Adrenal gland (tissue), 12 donors: ENCODE data around the gene IGSF11. TPM values are rescaled to one million over a fixed set of nuclear protein-coding genes. Genes with fewer than 3 reads are reported as not detected.

Experiments used
- DNase-seq, 7 donors: peaks; one replicate each; pipeline ENCODE4 v3.0.0-alpha.2; 2019 to 2020
- H3K27ac ChIP-seq, 5 donors: fragments of 200-600 bp; sonication (generic) in 4 of 5; 1 replicate in 3 of 5; 2 replicates in 2 of 5; pipeline versions ENCODE4 v1.5.1 to v1.8.0; 2016 to 2020; ENCODE audit warnings: mild to moderate bottlenecking in 1 of 5
- H3K27me3 ChIP-seq: fragments of 200-600 bp; 2 replicates; pipeline ENCODE4 v1.8.0; 2021
- H3K36me3 ChIP-seq, 2 donors: fragments of 200-600 bp; replicated peaks in 1 of 2; 1 replicate in 1 of 2; 2 replicates in 1 of 2; pipeline versions ENCODE4 v1.5.1 to v1.8.0; 2018 to 2022
- H3K4me1 ChIP-seq, 2 donors: fragments of 200-600 bp; replicated peaks in 1 of 2; 1 replicate in 1 of 2; 2 replicates in 1 of 2; pipeline versions ENCODE4 v1.5.1 to v1.8.0; 2018 to 2021
- H3K4me3 ChIP-seq, 4 donors: fragments of 200-600 bp; sonication (generic) in 3 of 4; one replicate each; pipeline ENCODE4 v1.5.1; 2016 to 2018
- H3K9me3 ChIP-seq, 3 donors: fragments of 200-600 bp; sonication (generic) in 1 of 3; replicated peaks in 1 of 3; 1 replicate in 2 of 3; 2 replicates in 1 of 3; pipeline versions ENCODE4 v1.5.1 to v1.8.0; 2016 to 2021
- POLR2A ChIP-seq, 2 donors: fragments of 450-650 bp; IDR thresholded peaks; one replicate each; pipeline ENCODE4 v1.6.1; 2017; ENCODE audit warnings: antibody characterized with exemption in 2 of 2, mild to moderate bottlenecking in 2 of 2, moderate library complexity in 1 of 2
- WGBS, 4 donors: extraction: QIAGEN DNeasy Blood & Tissue Kit in 2 of 4; methylation state at CpG; one replicate each; pipeline versions ENCODE4 v1.1.5 to v1.1.7; 2013 to 2017; 5-methylcytosine and 5-hydroxymethylcytosine counted together
- intact Hi-C, 2 donors: fragments of 100-400 bp; cut with DNase I; formaldehyde crosslinking; loops; one replicate each; pipeline versions ENCODE4 v1.14.1 to v1.15.0; 2022 to 2023
- polyA plus RNA-seq, 3 donors: library from polyadenylated mRNA; stranded (reverse); fragments of 200-250 nt in 2 of 3; fragments of 350-450 nt in 1 of 3; fragmentation: Illumina TruSeq in 1 of 3; extraction: RNeasy Lipid Tissue Mini Kit (QIAGEN cat#74804) in 1 of 3; gene quantifications; one replicate each; pipeline ENCODE4 v1.2.3, GENCODE V29; 2013 to 2014
- total RNA-seq, 9 donors: library from RNA; depleted of rRNA in 4 of 9; stranded (reverse); fragments of >200 nt in 4 of 9; fragments of 120-200 nt in 1 of 9; fragmentation: NEBNext Ultra II Directional in 1 of 9; extraction: Animal tissue kit (Norgen Biotek cat#: 25700) in 1 of 9; gene quantifications; one replicate each; pipeline versions ENCODE4 v1.1.0 to v1.2.4, GENCODE V29; 2013 to 2023
- TF ChIP-seq, protein P1 (sequence below), 6 experiments: fragments of 450-650 bp in 4 of 6; fragments of 200-600 bp in 2 of 6; sonication (generic) in 1 of 6; IDR thresholded peaks; 1 replicate in 5 of 6; 2 replicates in 1 of 6; pipeline versions ENCODE4 v1.5.1 to v1.8.0; 2016 to 2021; ENCODE audit warnings: antibody characterized with exemption in 6 of 6, mild to moderate bottlenecking in 2 of 6, moderate library complexity in 1 of 6
- donor health status: healthy with polysubstance abuse.
- donor health status: Bipolar disorder and iron deficiency.
- donor health status: DM: yes; HTN: yes; CAD: no.
- donor health status: DM: no; HTN: no; CAD: no.
- donor health status: DM: no; HTN: no; CAD: no.
- donor health status: DM: yes; HTN: yes; CAD: no.

The IGSF11 gene
- total and polyA plus RNA-seq, 12 donors, result 4.1 to 31.3 (median 16.5) TPM

DNA sequence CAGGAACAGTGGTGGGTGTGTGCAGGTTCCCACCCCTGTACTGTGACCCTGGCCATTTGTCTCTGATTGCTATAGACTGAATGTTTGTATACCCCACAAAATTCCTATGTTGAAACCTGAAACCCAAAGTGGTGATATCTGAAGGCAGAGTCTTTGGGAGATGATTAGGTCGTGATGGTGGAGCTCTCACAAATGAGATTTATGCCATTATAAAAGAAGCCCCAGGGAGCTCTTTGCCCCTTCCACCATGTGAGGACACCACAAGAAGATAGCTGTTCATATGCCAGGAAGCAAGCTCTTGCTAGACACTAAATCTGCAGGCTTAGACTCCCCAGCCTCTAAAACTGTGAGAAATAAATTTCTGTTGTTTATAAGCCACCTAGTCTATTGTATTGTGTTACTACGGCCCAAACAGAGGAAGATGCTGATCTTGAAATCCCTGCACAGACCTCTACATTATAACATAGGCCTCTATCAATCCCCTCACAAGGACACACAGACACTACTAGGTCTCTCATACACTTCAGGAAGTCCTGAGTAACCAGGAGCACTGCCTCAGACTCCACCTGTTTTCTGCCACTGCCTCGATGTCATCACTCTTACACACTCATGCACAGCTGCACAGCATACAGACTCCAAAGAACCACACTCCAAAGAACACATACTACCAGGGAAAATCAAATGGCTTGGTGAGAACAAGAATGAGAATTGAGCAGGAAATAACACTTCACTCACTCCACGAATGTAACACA lies 14.7 kb downstream of the IGSF11 start:
- WGBS, 4 donors, result 50 to 71% (median 61%) methylated on average over 4 of the region's 4 CpGs
- Histone ChIP-seq H3K9me3 (no peaks in the 10 kb centered on the region), H3K4me3 (no peak overlapping the region), H3K27me3 (no peaks in the 10 kb centered on the region), H3K36me3 (no peaks in the 10 kb centered on the region), H3K27ac (no peak overlapping the region), H3K4me1 (peaks cover 6 to 7% of the 10 kb centered on the region in 2 donors)
- no peak for DNase-seq
- intact Hi-C loops, result no loop called here
- TF ChIP-seq, protein P1, sequence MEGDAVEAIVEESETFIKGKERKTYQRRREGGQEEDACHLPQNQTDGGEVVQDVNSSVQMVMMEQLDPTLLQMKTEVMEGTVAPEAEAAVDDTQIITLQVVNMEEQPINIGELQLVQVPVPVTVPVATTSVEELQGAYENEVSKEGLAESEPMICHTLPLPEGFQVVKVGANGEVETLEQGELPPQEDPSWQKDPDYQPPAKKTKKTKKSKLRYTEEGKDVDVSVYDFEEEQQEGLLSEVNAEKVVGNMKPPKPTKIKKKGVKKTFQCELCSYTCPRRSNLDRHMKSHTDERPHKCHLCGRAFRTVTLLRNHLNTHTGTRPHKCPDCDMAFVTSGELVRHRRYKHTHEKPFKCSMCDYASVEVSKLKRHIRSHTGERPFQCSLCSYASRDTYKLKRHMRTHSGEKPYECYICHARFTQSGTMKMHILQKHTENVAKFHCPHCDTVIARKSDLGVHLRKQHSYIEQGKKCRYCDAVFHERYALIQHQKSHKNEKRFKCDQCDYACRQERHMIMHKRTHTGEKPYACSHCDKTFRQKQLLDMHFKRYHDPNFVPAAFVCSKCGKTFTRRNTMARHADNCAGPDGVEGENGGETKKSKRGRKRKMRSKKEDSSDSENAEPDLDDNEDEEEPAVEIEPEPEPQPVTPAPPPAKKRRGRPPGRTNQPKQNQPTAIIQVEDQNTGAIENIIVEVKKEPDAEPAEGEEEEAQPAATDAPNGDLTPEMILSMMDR (IDR thresholded peaks at IDR 0.05), result no peak
- no peak for TF ChIP-seq POLR2A (IDR thresholded peaks at IDR 0.05)

DNA sequence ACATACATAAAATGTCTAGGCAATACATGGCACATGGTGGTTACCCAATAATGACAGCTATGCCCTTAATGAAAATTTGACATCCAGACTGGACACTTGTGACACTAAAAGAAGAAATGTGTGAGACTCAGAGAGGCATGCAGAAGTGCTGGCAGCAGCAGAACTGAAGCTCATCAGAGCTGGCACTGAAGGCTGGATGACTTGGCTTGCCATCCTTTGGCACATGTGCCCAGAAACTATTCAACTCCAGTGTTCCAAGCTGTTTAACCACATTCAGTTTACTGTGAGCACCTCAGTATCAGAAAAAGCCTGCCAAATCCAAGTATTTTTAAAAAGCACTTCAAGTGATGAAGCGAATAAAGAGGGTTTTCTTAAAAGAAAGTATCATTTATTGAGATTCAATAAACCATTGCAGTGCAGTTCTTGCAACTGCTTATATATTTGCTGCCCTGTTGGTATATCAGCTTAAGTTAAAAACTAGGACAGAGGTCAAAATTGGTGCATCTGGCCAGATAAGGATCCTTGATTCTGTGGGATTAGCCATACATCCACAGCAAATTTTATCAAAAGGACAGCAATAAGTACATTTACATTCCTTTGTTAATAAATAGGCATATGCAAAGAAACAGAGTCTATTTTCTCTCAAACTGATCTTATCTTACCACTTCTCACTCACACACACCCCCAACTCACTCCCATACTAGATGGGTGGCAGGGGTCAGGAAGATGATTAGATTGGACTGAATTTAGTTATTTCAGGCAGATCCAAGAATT lies 15.8 kb downstream of the IGSF11 start:
- 91 to 96% (median 92%) methylated on average over 1 of the region's 1 CpG for WGBS, 4 donors
- Histone ChIP-seq H3K36me3 (no peaks in the 10 kb centered on the region), H3K4me3 (no peak overlapping the region), H3K27ac (no peak overlapping the region), H3K9me3 (no peaks in the 10 kb centered on the region), H3K4me1 (peaks cover 6 to 7% of the 10 kb centered on the region in 2 donors), H3K27me3 (no peaks in the 10 kb centered on the region)
- intact Hi-C loops, result no loop called here
- no peak for TF ChIP-seq POLR2A (IDR thresholded peaks at IDR 0.05)
- TF ChIP-seq, protein P1 (IDR thresholded peaks at IDR 0.05), result no peak
- peak in 6 of 7 donors; percentile 49 to 69 (median 60) for DNase-seq

DNA sequence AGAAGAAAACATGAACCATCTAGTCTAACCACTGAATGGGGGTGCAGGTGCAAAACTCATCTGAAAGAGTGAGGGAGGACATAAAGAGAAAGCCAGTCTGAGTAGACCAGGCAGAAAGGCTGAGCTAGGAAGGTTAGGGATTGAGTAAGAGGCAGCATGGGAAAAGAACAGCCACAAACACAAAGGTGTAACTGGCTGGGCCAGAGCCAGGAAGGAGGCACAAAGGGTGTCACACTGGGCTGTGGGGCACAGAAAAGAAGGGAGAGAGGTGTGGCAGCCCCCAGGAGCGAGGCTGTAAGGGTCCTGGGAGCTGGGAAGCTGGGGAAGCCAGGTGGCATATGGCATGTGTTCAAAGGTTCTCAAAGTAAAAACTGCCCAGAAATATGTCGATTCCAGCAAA lies 18.7 kb downstream of the IGSF11 start:
- peaks cover 6 to 7% of the 10 kb centered on the region in 2 donors for H3K4me1 ChIP-seq
- H3K4me3 ChIP-seq, result no peak overlapping the region
- WGBS, 4 donors, result 82 to 89% (median 85%) methylated on average over 2 of the region's 2 CpGs
- intact Hi-C loops, result no loop called here
- no peak for TF ChIP-seq POLR2A (IDR thresholded peaks at IDR 0.05)
- TF ChIP-seq, protein P1 (IDR thresholded peaks at IDR 0.05), result no peak
- H3K9me3 ChIP-seq, result no peaks in the 10 kb centered on the region
- no peaks in the 10 kb centered on the region for H3K36me3 ChIP-seq
- H3K27ac ChIP-seq, result no peak overlapping the region
- no peaks in the 10 kb centered on the region for H3K27me3 ChIP-seq
- DNase-seq, result no peak

DNA sequence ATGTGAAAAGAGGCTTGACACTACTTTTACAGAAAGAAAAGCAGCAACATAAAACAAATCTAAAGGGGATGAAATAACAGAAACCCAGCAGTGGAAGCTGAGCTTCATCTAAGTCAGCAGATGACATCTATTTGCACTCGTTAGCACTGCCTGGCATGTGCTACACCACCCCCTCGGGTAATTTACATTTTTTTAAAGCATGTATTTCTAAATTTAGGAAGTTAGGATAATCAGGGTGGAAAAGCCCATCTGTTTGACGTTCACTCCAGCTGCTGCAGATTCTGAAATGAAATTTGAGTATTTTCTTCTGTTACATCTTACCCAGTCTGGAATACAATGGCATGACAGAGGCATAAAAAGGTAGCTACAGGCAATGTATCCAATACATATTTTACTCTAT lies 20.7 kb downstream of the IGSF11 start:
- intact Hi-C loops, result no loop called here
- H3K9me3 ChIP-seq, result no peaks in the 10 kb centered on the region
- no peak overlapping the region for H3K27ac ChIP-seq
- 67 to 74% (median 70%) methylated on average over 3 of the region's 3 CpGs for WGBS, 4 donors
- TF ChIP-seq, protein P1 (IDR thresholded peaks at IDR 0.05), result no peak
- no peak for TF ChIP-seq POLR2A (IDR thresholded peaks at IDR 0.05)
- DNase-seq, result no peak
- H3K27me3 ChIP-seq, result no peaks in the 10 kb centered on the region
- H3K4me1 ChIP-seq, result peaks cover 3 to 4% of the 10 kb centered on the region in 2 donors
- H3K4me3 ChIP-seq, result no peak overlapping the region
- H3K36me3 ChIP-seq, result no peaks in the 10 kb centered on the region
